OCI-LY1 (cell line): Measurements from ENCODE around the gene ZNF469.

Experiments used
- EZH2 ChIP-seq: fragments of 200-600 bp; sonication (generic), shearing (Covaris generic); IDR thresholded peaks from 2 replicates; pipeline ENCODE4 v1.8.0; 2017; ENCODE audit warnings: borderline replicate concordance, mixed run types, mild to moderate bottlenecking, antibody characterized with exemption, low read length, moderate library complexity, mixed read lengths
- TF ChIP-seq, protein P1 (sequence below): fragments of 200-600 bp; sonication (generic), shearing (Covaris generic); IDR thresholded peaks from 2 replicates; pipeline ENCODE4 v1.5.1; 2017; ENCODE audit warnings: mild to moderate bottlenecking, antibody characterized with exemption, low read length, moderate library complexity, mixed read lengths

DNA sequence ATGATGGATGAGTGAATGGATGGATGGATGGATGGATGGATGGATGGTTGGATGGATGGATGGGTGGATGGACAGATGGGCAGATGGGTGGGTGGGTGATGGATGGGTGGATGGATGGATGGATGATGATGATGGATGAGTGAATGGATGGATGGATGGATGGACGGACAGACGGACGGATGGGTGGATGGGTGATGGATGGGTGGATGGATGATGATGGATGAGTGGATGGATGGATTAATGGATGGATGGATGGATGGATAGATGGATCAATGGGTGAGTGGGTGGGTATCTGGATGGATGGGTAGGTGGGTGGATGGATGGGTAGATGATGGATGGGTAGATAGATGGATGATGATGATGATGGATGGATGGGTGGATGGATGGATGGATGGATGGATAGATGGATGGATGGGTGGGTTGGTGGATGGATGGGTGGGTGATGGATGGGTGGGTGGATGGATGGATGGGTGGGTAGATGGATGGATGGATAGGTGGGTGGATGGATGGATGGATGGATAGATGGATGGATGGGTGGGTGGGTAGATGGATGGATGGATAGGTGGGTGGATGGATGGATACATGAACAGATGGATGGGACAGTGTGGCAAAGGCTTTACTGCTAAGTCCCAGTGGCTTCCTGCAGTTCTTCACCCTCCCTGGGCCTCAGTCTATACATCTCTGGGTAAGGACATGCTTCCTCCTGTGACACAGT is 40.1 kb downstream of the ZNF469 start:
- TF ChIP-seq EZH2 = no peak
- TF ChIP-seq, protein P1, sequence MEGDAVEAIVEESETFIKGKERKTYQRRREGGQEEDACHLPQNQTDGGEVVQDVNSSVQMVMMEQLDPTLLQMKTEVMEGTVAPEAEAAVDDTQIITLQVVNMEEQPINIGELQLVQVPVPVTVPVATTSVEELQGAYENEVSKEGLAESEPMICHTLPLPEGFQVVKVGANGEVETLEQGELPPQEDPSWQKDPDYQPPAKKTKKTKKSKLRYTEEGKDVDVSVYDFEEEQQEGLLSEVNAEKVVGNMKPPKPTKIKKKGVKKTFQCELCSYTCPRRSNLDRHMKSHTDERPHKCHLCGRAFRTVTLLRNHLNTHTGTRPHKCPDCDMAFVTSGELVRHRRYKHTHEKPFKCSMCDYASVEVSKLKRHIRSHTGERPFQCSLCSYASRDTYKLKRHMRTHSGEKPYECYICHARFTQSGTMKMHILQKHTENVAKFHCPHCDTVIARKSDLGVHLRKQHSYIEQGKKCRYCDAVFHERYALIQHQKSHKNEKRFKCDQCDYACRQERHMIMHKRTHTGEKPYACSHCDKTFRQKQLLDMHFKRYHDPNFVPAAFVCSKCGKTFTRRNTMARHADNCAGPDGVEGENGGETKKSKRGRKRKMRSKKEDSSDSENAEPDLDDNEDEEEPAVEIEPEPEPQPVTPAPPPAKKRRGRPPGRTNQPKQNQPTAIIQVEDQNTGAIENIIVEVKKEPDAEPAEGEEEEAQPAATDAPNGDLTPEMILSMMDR = no peak
